Omental fat pad (tissue), 4 donors: Measurements from ENCODE around the gene RFPL1. TPM values are rescaled to one million over a fixed set of nuclear protein-coding genes. Genes with fewer than 3 reads are reported as not detected.

Experiments used
- ATAC-seq: fragments of 150-250 bp; one replicate; pipeline ENCODE4 v1.9.1; 2016; ENCODE audit warnings: mild to moderate bottlenecking, moderate library complexity; ENCODE audit not compliant: low FRiP score
- DNase-seq: peaks from one replicate; pipeline ENCODE4 v3.0.0-alpha.2; 2019; ENCODE audit warnings: low spot score
- CTCF ChIP-seq, 3 donors: fragments of 450-650 bp; IDR thresholded peaks; one replicate each; pipeline ENCODE4 v1.5.1; 2016 to 2017; ENCODE audit warnings: antibody characterized with exemption in 3 of 3, mild to moderate bottlenecking in 3 of 3, moderate library complexity in 2 of 3
- total RNA-seq, 4 donors: library from RNA; depleted of rRNA; stranded (reverse); fragments of >200 nt; gene quantifications; one replicate each; pipeline ENCODE4 v1.1.0, GENCODE V29; 2016

The RFPL1 gene
- total RNA-seq, 4 donors from 2014 or later: not detected

DNA sequence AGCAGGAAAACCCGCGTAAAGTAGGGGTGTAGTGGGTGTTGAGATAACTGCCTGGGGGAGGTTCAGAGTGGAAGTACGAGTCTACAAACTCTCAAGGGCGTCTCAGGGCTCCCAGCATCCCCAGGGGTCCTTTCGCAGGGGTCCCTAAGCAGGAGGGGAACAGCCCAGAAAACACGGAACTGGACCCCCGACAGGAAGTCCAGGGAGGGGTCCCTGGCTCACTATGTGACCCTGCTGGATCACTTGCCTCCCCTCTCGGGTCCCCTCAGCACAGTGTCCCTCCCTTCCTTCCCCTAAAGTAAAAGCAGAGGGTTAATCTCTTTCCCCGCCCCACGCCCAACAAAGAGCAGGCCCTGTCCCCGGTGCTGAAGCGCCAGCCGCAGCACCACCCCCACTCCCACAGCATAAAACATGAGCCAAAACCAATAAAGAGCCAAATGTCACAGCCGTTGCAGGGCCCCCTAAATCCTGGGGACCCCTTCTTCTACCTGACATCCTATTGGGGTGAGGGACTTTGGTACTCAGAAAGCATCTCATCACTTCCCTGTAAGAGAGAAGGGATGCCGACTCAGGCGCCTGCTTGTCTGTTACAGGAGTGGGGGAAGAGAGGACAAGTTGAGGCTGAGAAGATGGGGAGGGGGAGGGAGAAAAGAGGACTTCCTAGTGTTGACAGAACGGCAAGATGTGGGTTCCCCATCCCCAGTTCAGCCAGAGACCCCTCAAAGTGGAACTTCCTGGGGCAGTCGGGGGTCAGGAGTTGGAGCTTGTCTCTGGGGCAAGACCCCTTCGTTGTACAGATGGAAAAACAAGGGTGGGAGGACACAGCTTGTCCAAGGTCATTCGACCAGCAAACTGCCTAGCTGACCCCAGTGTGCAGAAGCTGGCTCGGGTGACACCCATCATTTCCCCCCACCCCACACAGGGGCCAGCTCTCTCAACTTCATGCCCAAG, 40.2 kb downstream of the RFPL1 start:
- ATAC-seq: no peak
- TF ChIP-seq CTCF (IDR thresholded peaks at IDR 0.05): no peak

DNA sequence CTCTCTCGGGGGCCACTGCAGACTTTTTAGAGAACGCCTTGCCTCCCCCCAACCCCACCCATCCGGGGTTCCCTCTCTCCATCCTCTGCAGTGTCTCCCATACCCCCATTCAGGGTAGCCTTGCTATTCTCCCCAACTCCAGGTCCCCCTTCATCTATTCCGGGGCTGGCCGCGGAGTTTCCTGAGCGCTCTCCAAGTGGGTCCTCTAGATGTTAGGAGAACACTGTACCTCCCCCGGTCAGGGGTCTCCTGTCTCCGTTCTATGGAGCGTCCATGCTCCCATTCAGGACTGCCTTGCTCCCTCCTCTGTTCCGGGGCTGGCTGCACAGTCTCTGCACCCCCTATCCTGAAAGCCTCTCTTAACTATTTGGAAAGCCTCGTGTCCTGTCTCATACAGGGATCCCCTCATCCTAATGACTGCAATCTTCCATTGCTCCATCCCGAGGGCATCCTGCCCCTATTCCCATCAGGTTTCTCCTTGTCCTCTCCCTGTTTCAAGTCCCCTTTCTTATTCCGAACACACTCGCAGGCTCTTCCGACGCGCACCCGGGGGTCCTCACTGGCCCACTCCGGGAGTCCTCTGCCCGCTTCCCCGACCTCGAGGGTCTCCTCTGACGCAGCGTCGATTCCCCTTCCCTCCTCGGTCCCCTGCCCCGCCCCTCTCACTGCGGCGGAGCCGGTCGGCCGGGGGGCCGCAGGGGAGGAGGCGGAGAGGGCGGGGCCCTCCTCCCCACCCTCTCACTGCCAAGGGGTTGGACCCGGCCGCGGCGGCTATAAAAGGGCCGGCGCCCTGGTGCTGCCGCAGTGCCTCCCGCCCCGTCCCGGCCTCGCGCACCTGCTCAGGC, 41.3 kb downstream of the RFPL1 start, which contains the start of gene NEFH:
Gene NEFH, plus strand, starts transcription at position 802 of the 845 bp plus-strand sequence. CDS start 45 bp downstream, outside the sequence.
- no peak for ATAC-seq
- TF ChIP-seq CTCF (IDR thresholded peaks at IDR 0.05): no peak
- DNase-seq: no peak

More for the DNA sequence above, 40.2 kb downstream of the RFPL1 start:
- no peak for DNase-seq

- TF ChIP-seq CTCF (IDR thresholded peaks at IDR 0.05): no peak
- no peak for DNase-seq
- ATAC-seq: no peak
These were observed 41.8 kb downstream of the RFPL1 start for GRCh38 chr22:29480262-29480511.

GRCh38 chr22:29480512-29481264, 42.3 kb downstream of the RFPL1 start:
- TF ChIP-seq CTCF (IDR thresholded peaks at IDR 0.05): no peak
- no peak for ATAC-seq
- no peak for DNase-seq

- TF ChIP-seq CTCF (IDR thresholded peaks at IDR 0.05): no peak
- DNase-seq (no peak), ATAC-seq (no peak)
These were observed 43.0 kb downstream of the RFPL1 start for GRCh38 chr22:29481265-29482000.

GRCh38 chr22:29482253-29482652, 43.9 kb downstream of the RFPL1 start:
- TF ChIP-seq CTCF (IDR thresholded peaks at IDR 0.05): no peak
- ATAC-seq: no peak
- no peak for DNase-seq
